ENCODE results near the gene TMEM170B.
"Not testable (repeated sequence)": the region's sequence is repeated elsewhere in the genome, so short reads cannot be mapped to it uniquely, and the experiment has no call there.

The TMEM170B gene

GRCh38 chr6:11528996-11529395, 8.6 kb upstream of the TMEM170B start:
- DNase-seq (ENCODE audit: low read depth in 2 of 2): no peak

- DNase-seq (ENCODE audit: low read depth in 2 of 2): no peak
Measured at GRCh38 chr6:11532097-11532496, 5.5 kb upstream of the TMEM170B start.

- no peak for DNase-seq (ENCODE audit: low read depth in 2 of 2)
Measured at GRCh38 chr6:11534561-11534960, 3.0 kb upstream of the TMEM170B start.

GRCh38 chr6:11535801-11536230, 1.7 kb upstream of the TMEM170B start:
- no peak for DNase-seq (ENCODE audit: low read depth in 2 of 2)

GRCh38 chr6:11536795-11537194, 754 bp upstream of the TMEM170B start:
- DNase-seq (ENCODE audit: low read depth in 2 of 2): no peak

- peak in 1 of 2 donors; percentile 5 for DNase-seq (ENCODE audit: low read depth in 2 of 2)
Measured at GRCh38 chr6:11538052-11538818, 686 bp downstream of the TMEM170B start.

GRCh38 chr6:11538819-11539468, 1.4 kb downstream of the TMEM170B start:
- no peak for DNase-seq (ENCODE audit: low read depth in 2 of 2)

GRCh38 chr6:11542863-11543262, 5.3 kb downstream of the TMEM170B start:
- DNase-seq (ENCODE audit: low read depth in 2 of 2): no peak

- no peak for DNase-seq (ENCODE audit: low read depth in 2 of 2)
Measured at GRCh38 chr6:11543919-11544518, 6.5 kb downstream of the TMEM170B start.

- DNase-seq (ENCODE audit: low read depth in 2 of 2): not testable (repeated sequence)
Measured at GRCh38 chr6:11547846-11548245, 10.3 kb downstream of the TMEM170B start.

GRCh38 chr6:11548578-11548977, 11.0 kb downstream of the TMEM170B start:
- not testable (repeated sequence) for DNase-seq (ENCODE audit: low read depth in 2 of 2)

GRCh38 chr6:11551053-11551452, 13.5 kb downstream of the TMEM170B start:
- DNase-seq (ENCODE audit: low read depth in 2 of 2): no peak

- no peak for DNase-seq (ENCODE audit: low read depth in 2 of 2)
Measured at GRCh38 chr6:11552442-11552841, 14.9 kb downstream of the TMEM170B start.

- DNase-seq (ENCODE audit: low read depth in 2 of 2): no peak
Measured at GRCh38 chr6:11553824-11554223, 16.3 kb downstream of the TMEM170B start.

- DNase-seq (ENCODE audit: low read depth in 2 of 2): no peak
Measured at GRCh38 chr6:11556309-11556708, 18.8 kb downstream of the TMEM170B start.

- DNase-seq (ENCODE audit: low read depth in 2 of 2): no peak
Measured at GRCh38 chr6:11563793-11564192, 26.2 kb downstream of the TMEM170B start.

- no peak for DNase-seq (ENCODE audit: low read depth in 2 of 2)
Measured at GRCh38 chr6:11566609-11567008, 29.1 kb downstream of the TMEM170B start.

GRCh38 chr6:11571073-11571472, 33.5 kb downstream of the TMEM170B start:
- no peak for DNase-seq (ENCODE audit: low read depth in 2 of 2)

GRCh38 chr6:11575408-11576033, 38.0 kb downstream of the TMEM170B start:
- DNase-seq (ENCODE audit: low read depth in 2 of 2): peak in 1 of 2 donors; percentile 20

GRCh38 chr6:11580686-11581405, 43.3 kb downstream of the TMEM170B start:
- DNase-seq (ENCODE audit: low read depth in 2 of 2): no peak

GRCh38 chr6:11584244-11584643, 46.7 kb downstream of the TMEM170B start:
- DNase-seq (ENCODE audit: low read depth in 2 of 2): no peak
